GM19193 (cell line): ENCODE results near the gene SLC6A20.

Source experiments
- POLR2A ChIP-seq: IDR thresholded peaks from 4 replicates; pipeline ENCODE4 v1.6.1; 2011; ENCODE audit not compliant: insufficient read depth, insufficient read length; ENCODE audit errors: extremely low read depth

SLC6A20 gene

DNA sequence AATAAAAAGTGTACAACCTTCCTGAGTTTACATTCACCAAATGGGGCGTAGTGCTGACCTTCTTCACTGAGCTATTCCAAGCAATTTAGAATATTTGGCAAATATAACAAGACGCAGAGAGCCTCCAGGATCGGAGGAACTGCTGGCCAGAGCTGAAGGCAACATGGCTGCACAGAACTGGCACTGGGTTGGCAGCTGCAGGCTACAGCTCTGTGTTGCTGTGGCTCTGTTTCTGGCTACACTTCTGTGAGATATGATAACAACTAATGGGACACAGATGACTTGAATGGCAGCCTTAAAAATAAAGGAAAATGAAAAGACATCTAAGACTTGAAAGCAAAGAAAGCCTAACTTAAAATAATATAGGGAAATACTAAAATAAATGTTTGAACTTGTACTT lies 10.8 kb upstream of the SLC6A20 start:
- no peak for TF ChIP-seq POLR2A

DNA sequence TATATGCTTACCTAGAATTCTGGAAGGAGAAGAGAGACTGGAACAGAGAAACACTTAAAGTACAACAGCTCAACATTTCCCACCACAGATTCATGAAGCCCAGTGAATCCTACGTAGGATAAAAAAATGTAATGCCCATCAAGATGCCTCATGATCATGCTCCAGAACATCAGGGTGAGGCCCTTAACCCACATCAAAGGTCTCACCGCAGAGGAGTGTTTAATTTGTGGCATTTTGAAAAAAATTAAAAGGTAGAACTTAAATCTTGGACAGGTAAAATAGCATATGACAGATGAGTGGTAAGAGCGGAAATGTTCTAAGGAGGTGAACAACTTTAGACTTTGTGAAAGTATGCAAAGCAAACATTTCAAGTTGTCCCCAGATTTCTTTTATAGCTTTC lies 9.7 kb upstream of the SLC6A20 start:
- TF ChIP-seq POLR2A = no peak

- TF ChIP-seq POLR2A = no peak
Measured at GRCh38 chr3:45803252-45803935, 7.1 kb upstream of the SLC6A20 start.

DNA sequence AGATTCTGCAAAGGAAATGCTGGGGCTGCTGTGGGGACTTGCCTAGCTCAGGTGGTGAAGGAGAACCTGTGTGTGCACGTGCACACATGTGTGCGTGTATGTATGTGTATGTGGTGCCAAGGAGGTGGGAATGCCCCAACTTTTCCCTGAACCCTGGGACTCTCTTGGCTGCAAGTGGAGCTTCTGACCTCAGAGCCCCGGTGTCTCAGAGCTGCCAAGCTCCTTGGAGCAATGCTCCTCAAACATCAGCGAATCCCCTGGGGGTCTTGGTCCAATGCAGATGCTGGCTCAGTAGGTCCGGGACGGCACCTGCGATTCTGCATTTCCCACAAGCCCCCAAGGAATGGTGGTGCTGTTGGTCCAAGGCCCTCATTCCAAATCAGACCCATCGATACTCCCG lies 5.8 kb upstream of the SLC6A20 start:
- no peak for TF ChIP-seq POLR2A

DNA sequence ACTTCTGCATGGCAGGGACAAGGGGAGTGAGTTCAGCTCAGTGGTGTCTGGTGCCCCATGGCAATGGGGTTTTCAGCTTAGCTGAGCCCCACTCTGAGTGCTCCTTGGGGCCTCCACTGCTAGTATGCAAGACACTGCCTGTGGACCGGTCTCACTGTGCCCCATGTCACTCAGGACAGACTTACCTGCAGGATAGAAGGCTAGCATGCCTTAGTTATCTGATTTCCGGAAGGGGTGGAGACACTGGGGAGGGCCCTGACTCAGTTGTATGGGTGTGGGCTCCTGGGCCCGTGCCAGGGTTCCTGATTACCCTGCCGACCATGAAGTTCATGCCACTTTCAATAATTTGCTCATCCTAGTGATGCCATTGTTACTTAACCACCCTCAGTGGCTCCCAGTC lies 4.3 kb upstream of the SLC6A20 start:
- TF ChIP-seq POLR2A = no peak

GRCh38 chr3:45799586-45799985 lies 3.2 kb upstream of the SLC6A20 start:
- no peak for TF ChIP-seq POLR2A

DNA sequence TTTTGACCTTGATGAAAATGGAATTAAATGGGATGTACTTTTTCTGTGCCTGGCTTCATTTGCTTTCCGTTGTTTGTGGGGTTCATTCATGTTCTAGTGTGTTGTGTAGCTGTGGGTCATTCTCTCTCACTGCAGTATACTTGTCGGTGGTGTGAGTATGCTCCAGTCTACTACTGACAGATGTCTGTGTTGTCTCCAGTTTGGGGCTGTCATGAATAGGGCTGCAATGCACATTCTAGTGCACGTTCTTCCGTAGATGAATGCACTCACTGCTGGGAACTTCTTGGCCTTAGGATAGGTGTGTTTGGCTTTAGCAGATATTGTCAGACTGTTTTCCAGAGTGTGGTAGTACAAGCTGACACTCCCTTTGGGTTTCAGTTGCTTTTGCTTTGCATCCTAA lies 1.7 kb upstream of the SLC6A20 start:
- no peak for TF ChIP-seq POLR2A

DNA sequence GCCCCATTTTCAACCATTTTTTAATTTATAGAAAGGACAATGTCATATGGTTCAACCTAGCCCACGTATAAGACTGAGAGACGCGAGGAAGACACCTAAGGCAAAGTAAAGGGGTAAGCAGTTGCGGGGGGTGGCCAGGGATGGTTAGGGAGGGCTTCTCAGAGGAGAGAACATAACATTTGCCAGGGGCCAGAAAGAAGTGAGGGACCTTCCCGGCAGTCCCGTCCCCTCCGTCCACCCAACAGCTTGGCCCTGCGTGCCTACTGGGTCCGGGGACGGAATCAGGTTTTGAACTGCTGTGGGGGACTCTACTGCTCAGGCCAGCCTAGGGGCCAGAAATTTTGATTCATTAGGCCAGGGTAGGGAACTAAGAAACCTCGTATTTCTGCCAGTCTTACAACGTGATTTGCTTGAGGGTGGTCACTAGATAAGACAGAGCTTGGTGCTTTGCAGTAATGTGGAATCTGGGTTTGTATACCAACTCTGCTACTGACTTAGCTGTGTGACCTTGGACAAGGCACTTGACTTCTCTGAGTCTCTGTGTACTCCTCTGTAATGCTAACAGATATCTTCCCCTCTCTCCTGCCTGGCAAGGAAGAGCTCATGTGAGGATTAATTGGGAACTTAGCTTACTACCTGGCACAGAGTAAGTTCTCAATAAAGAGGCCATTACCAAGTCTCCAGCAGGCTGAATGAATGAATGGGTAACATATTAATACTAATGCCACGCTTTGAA lies 734 bp upstream of the SLC6A20 start:
- no peak for TF ChIP-seq POLR2A

GRCh38 chr3:45795509-45795881 lies 841 bp downstream of the SLC6A20 start:
- no peak for TF ChIP-seq POLR2A

DNA sequence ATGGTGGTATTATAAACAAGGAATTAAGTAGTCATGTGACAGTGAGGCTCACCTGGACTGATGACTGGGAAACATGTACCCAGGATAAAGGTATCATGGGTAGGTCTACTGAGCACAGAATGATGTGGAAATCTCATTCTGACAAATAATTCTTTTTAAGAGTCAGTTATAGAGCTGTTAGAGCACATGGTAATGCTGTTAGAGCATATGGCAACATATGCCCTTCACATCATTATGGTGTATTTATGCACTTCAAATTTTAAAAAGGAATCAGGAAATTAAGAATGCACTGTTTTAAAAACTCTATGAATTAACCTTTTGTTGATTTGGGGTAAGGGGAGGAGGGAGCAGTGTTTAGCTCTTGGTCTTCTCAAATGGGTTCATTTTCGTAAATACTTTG lies 1.7 kb downstream of the SLC6A20 start:
- no peak for TF ChIP-seq POLR2A

DNA sequence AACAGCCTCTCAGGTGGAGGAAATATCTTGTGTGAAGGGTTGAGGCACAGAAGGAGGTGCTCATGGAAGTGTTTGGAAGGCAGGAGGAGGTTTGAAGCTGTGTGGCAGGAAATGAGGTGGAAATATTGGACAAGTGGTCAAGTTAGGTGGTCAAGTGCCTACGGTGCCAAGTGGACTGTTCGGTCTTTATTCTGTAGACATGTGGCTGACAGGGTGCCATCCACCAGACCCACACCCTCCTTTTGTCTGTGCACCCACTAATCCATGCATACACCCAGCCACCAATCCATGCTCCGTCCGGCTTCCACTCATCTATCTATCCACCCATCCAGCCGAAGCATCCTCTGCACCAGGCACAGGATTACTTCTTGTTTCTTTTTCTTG lies 2.2 kb downstream of the SLC6A20 start:
- TF ChIP-seq POLR2A = no peak

DNA sequence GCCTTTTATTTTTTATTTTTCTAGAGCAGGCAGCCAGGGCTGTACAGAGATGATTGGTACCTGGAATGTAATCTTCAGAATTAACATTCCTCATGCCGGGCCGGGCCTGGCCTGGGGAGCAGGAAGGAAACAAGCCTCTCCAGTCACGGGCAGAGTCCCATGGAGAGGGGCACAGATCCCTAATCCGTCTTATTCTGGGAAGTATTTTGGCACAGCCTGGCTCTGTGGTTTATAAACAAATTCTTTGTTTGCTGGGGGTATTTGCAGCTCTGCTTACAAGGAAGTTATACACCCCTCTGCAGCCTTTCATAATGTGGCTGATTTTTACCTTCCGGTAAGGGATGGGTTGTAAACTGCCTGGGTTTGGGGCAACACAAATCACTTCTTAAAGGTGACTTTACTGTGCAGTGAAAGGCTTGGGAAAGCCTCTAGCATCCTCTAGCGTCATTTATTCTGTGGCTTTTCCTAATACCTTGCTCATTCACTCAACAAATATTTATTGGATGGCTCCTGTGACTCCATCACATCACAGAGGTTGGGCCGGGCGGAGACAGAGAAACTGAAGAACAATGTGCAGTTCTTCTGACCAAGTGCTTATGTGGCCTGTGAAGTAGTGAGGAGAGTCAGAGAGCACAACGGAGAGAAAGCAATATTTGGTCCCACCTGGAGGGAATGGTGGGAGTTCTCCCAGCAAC lies 2.7 kb downstream of the SLC6A20 start:
- no peak for TF ChIP-seq POLR2A

GRCh38 chr3:45792516-45793172 lies 3.7 kb downstream of the SLC6A20 start:
- no peak for TF ChIP-seq POLR2A

- TF ChIP-seq POLR2A = no peak
Measured at GRCh38 chr3:45792036-45792435, 4.3 kb downstream of the SLC6A20 start.

DNA sequence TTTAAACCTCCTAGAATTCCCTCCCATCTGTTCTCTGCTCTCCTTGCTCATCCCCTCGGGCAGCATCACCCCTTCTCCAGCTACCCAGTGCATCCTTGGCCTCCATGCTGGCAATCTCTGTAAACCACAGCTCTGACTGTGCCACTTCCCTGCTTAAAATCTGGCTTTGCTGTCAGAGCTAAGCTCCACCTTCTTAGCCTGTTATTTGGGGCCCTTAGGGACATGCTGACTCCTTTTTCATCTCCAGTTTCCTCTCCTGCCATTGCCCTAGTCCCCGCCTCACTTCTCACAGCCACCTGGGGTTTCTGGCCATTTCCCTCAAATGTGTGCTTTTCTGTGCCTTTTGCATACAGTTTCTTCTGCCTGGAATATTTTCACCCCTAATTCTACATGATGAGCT lies 5.7 kb downstream of the SLC6A20 start:
- TF ChIP-seq POLR2A = no peak
